Activated CD8-positive, alpha-beta memory T cell treated with anti-CD3 and anti-CD28 coated beads for 36 hours (primary cell): Measurements from ENCODE around the gene GAGE12H. TPM values are rescaled to one million over a fixed set of nuclear protein-coding genes. Genes with fewer than 3 reads are reported as not detected.
"Not testable (repeated sequence)": the region's sequence is repeated elsewhere in the genome, so short reads cannot be mapped to it uniquely, and the experiment has no call there.

Experiments
- CTCF ChIA-PET: fragments of 350-600 bp; sonication (Branson Sonifier 250); formaldehyde crosslinking; loops from one replicate; lab custom pipeline; 2021; ENCODE audit warnings: antibody characterized with exemption; lab: Charles Lee
- POLR2A ChIA-PET: fragments of 350-600 bp; sonication (Branson Sonifier 250); formaldehyde crosslinking; loops from one replicate; lab custom pipeline; 2021; ENCODE audit warnings: antibody characterized with exemption; lab: Charles Lee
- total RNA-seq, 2 experiments: library from RNA; stranded (reverse); gene quantifications; one replicate each; pipeline ENCODE4 v1.2.3, GENCODE V29; 2021

The GAGE12H gene
- total RNA-seq = not detected

- POLR2A ChIA-PET, CTCF ChIA-PET: not testable (repeated sequence)
Measured at GRCh38 chrX:49579649-49580048, at the start of gene GAGE12H. Gene GAGE12H (plus strand): TSS chrX:49579949. CDS start chrX:49581104, 1,155 bp downstream.

GRCh38 chrX:49531877-49532276, 47.9 kb upstream of the GAGE12H start, which contains the start of gene GAGE12C:
Gene GAGE12C (plus strand): TSS chrX:49532177. CDS start chrX:49533332, 1,155 bp downstream.
- POLR2A ChIA-PET, CTCF ChIA-PET: not testable (repeated sequence)

- CTCF ChIA-PET, POLR2A ChIA-PET: not testable (repeated sequence)
Measured at GRCh38 chrX:49541433-49541832, 38.3 kb upstream of the GAGE12H start, which contains the start of gene GAGE12D. Gene GAGE12D (plus strand): TSS chrX:49541733. CDS start chrX:49542888, 1,155 bp downstream.

- CTCF ChIA-PET, POLR2A ChIA-PET: not testable (repeated sequence)
Measured at GRCh38 chrX:49550989-49551388, 28.8 kb upstream of the GAGE12H start, which contains the start of gene GAGE12E. Gene GAGE12E (plus strand): TSS chrX:49551289. CDS start chrX:49552444, 1,155 bp downstream.

GRCh38 chrX:49560542-49560941, 19.2 kb upstream of the GAGE12H start, which contains the start of gene GAGE12F:
Gene GAGE12F (plus strand): TSS chrX:49560842. CDS start chrX:49561997, 1,155 bp downstream.
- CTCF ChIA-PET, POLR2A ChIA-PET: not testable (repeated sequence)

- POLR2A ChIA-PET, CTCF ChIA-PET: not testable (repeated sequence)
Measured at GRCh38 chrX:49568728-49569127, 11.0 kb upstream of the GAGE12H start.

GRCh38 chrX:49569152-49569551, 10.6 kb upstream of the GAGE12H start:
- POLR2A ChIA-PET, CTCF ChIA-PET: not testable (repeated sequence)

GRCh38 chrX:49570100-49570499, 9.6 kb upstream of the GAGE12H start, which contains the start of gene GAGE12G:
Gene GAGE12G (plus strand): TSS chrX:49570400. CDS start chrX:49571555, 1,155 bp downstream.
- POLR2A ChIA-PET = not testable (repeated sequence)

GRCh38 chrX:49589196-49589595, 9.4 kb downstream of the GAGE12H start, which contains the start of gene GAGE2A:
Gene GAGE2A (plus strand): TSS chrX:49589496. CDS start chrX:49590651, 1,155 bp downstream.
- CTCF ChIA-PET, POLR2A ChIA-PET: not testable (repeated sequence)

More at GRCh38 chrX:49570100-49570499, 9.6 kb upstream of the GAGE12H start, which contains the start of gene GAGE12G:
- CTCF ChIA-PET = not testable (repeated sequence)

GRCh38 chrX:49589769-49590478, 10.2 kb downstream of the GAGE12H start:
- CTCF ChIA-PET, POLR2A ChIA-PET: not testable (repeated sequence)

- POLR2A ChIA-PET, CTCF ChIA-PET: not testable (repeated sequence)
Measured at GRCh38 chrX:49590488-49590887, 10.7 kb downstream of the GAGE12H start.

GRCh38 chrX:49598720-49599119, 19.0 kb downstream of the GAGE12H start, which contains the start of gene GAGE1:
Gene GAGE1 (plus strand): TSS chrX:49599020. CDS start chrX:49600175, 1,155 bp downstream.
- CTCF ChIA-PET, POLR2A ChIA-PET: not testable (repeated sequence)

GRCh38 chrX:49610718-49611310, 31.1 kb downstream of the GAGE12H start:
- CTCF ChIA-PET = no interaction called here
- POLR2A ChIA-PET = no interaction called here

GRCh38 chrX:49618574-49618973, 38.8 kb downstream of the GAGE12H start:
- POLR2A ChIA-PET = no interaction called here
- CTCF ChIA-PET = no interaction called here

GRCh38 chrX:49627086-49627777, 47.5 kb downstream of the GAGE12H start:
- POLR2A ChIA-PET = no interaction called here
- CTCF ChIA-PET = interaction anchor here (1.0 kb wide), 1 partner anchor 127 kb away, joined by 3 read pairs; no protein-coding TSS in a partner anchor

Other genes starting within 250 kb of the GAGE12H start
- not detected for gene GAGE13, start 248.4 kb upstream of the GAGE12H start, total RNA-seq
- not detected for gene GAGE12C, start 47.8 kb upstream of the GAGE12H start, total RNA-seq
- not detected for gene GAGE12D, start 38.2 kb upstream of the GAGE12H start, total RNA-seq
- gene GAGE12E, start 28.7 kb upstream of the GAGE12H start, total RNA-seq = not detected
- not detected for gene GAGE12F, start 19.1 kb upstream of the GAGE12H start, total RNA-seq
- gene GAGE12G, start 9.5 kb upstream of the GAGE12H start, total RNA-seq = not detected
- not detected for gene GAGE2A, start 9.5 kb downstream of the GAGE12H start, total RNA-seq
- gene GAGE1, start 19.1 kb downstream of the GAGE12H start, total RNA-seq = not detected
- not detected for gene PAGE1, start 116.0 kb downstream of the GAGE12H start, total RNA-seq
- gene PAGE4, start 249.4 kb downstream of the GAGE12H start, total RNA-seq = not detected